NCI-H748 (cell line): ENCODE measurements around the gene FGL2.
"Not testable (repeated sequence)": the region's sequence is repeated elsewhere in the genome, so short reads cannot be mapped to it uniquely, and the experiment has no call there.

Experiments
- DNase-seq: peaks from one replicate; lab custom pipeline; 2025; ENCODE audit not compliant: unreplicated experiment; lab: John Stamatoyannopoulos, UW

Gene FGL2

GRCh38 chr7:77199013-77199966 lies at the start of gene FGL2:
TSS of gene FGL2 (minus strand) at chr7:77199819. CDS start at chr7:77199793, 26 bp downstream.
- peak; percentile 23 for DNase-seq

- DNase-seq: no peak
Measured at GRCh38 chr7:77248154-77248553, 48.5 kb upstream of the FGL2 start.

GRCh38 chr7:77247206-77247850 lies 47.7 kb upstream of the FGL2 start:
- DNase-seq: peak; percentile 78

GRCh38 chr7:77246026-77246640 lies 46.5 kb upstream of the FGL2 start:
- no peak for DNase-seq

GRCh38 chr7:77245015-77245755 lies 45.6 kb upstream of the FGL2 start:
- no peak for DNase-seq

- no peak for DNase-seq
Measured at GRCh38 chr7:77244222-77244934, 44.8 kb upstream of the FGL2 start.

- DNase-seq: no peak
Measured at GRCh38 chr7:77242554-77242953, 42.9 kb upstream of the FGL2 start.

- DNase-seq: no peak
Measured at GRCh38 chr7:77242068-77242467, 42.4 kb upstream of the FGL2 start.

- DNase-seq: no peak
Measured at GRCh38 chr7:77239471-77239870, 39.9 kb upstream of the FGL2 start.

GRCh38 chr7:77238703-77239136 lies 39.1 kb upstream of the FGL2 start:
- DNase-seq: no peak

GRCh38 chr7:77235276-77235675 lies 35.7 kb upstream of the FGL2 start:
- DNase-seq: no peak

- DNase-seq: no peak
Measured at GRCh38 chr7:77232467-77232866, 32.8 kb upstream of the FGL2 start.

- DNase-seq: not testable (repeated sequence)
Measured at GRCh38 chr7:77228795-77229194, 29.2 kb upstream of the FGL2 start.

- no peak for DNase-seq
Measured at GRCh38 chr7:77226357-77226839, 26.8 kb upstream of the FGL2 start.

- DNase-seq: no peak
Measured at GRCh38 chr7:77223261-77223660, 23.6 kb upstream of the FGL2 start.

GRCh38 chr7:77222819-77223218 lies 23.2 kb upstream of the FGL2 start:
- DNase-seq: no peak

GRCh38 chr7:77222065-77222464 lies 22.4 kb upstream of the FGL2 start:
- no peak for DNase-seq

GRCh38 chr7:77219701-77220331 lies 20.2 kb upstream of the FGL2 start:
- DNase-seq: not testable (repeated sequence)

- no peak for DNase-seq
Measured at GRCh38 chr7:77217474-77218185, 18.0 kb upstream of the FGL2 start.
